H1 (cell line): ENCODE results near the gene UPF2. TPM values are rescaled to one million over a fixed set of nuclear protein-coding genes. Genes with fewer than 3 reads are reported as not detected.

ENCODE experiments used
- CTCF ChIA-PET: fragments of 300-600 bp; sonication (Branson Sonifier 250); formaldehyde crosslinking; loops from one replicate; lab custom pipeline; 2021; ENCODE audit not compliant: partially characterized antibody; lab: Charles Lee
- POLR2A ChIA-PET: fragments of 300-600 bp; sonication (Branson Sonifier 250); formaldehyde crosslinking; loops from one replicate; lab custom pipeline; 2021; ENCODE audit warnings: inconsistent platforms; ENCODE audit not compliant: partially characterized antibody; lab: Charles Lee
- DNase-seq, 2 experiments: peaks; one replicate each; pipeline versions ENCODE4 v3.0.0 to v3.0.0-alpha.2; 2010 to 2022; ENCODE audit warnings: low spot score in 2 of 2, low read depth in 1 of 2, mixed read lengths in 1 of 2
- FAIRE-seq: peaks from 2 replicates; lab custom pipeline; 2011; peaks lifted over from hg19 to GRCh38; lab: Jason Lieb, UNC
- H2AFZ ChIP-seq: 2 replicates; pipeline ENCODE4 v1.8.1; 2012; ENCODE audit warnings: low read length, inconsistent platforms
- H2AK5ac ChIP-seq: 2 replicates; pipeline ENCODE4 v1.6.1; 2013; ENCODE audit warnings: low read depth, low read length
- H2BK120ac ChIP-seq: replicated peaks from 2 replicates; pipeline ENCODE3; 2013; ENCODE audit warnings: low read depth, low read length, inconsistent platforms
- H2BK12ac ChIP-seq: 2 replicates; pipeline ENCODE4 v1.6.1; 2013; ENCODE audit warnings: low read depth, low read length
- H2BK15ac ChIP-seq: 2 replicates; pipeline ENCODE4 v1.6.1; 2013; ENCODE audit warnings: low read length
- H2BK20ac ChIP-seq: 2 replicates; pipeline ENCODE4 v1.6.1; 2013; ENCODE audit warnings: low read length
- H2BK5ac ChIP-seq: 2 replicates; pipeline ENCODE4 v1.6.1; 2013; ENCODE audit warnings: low read depth, low read length
- H3K14ac ChIP-seq: 2 replicates; pipeline ENCODE4 v1.6.1; 2013; ENCODE audit warnings: inconsistent platforms; ENCODE audit not compliant: insufficient read length
- H3K18ac ChIP-seq: 2 replicates; pipeline ENCODE4 v1.6.1; 2013; ENCODE audit warnings: low read length; ENCODE audit errors: extremely low read depth
- H3K23ac ChIP-seq: 2 replicates; pipeline ENCODE4 v1.6.1; 2013; ENCODE audit warnings: inconsistent platforms; ENCODE audit not compliant: insufficient read length
- H3K23me2 ChIP-seq: 2 replicates; pipeline ENCODE4 v1.6.1; 2013; ENCODE audit warnings: low read depth, low read length
- H3K27ac ChIP-seq: 2 replicates; pipeline ENCODE4 v1.6.1; 2011; ENCODE audit warnings: low read depth, low read length, inconsistent platforms
- H3K27me3 ChIP-seq, 4 experiments: replicated peaks in 1 of 4; 1 replicate in 1 of 4; 2 replicates in 3 of 4; pipeline versions ENCODE4 v1.6.1 to v1.8.1; 2011 to 2013; ENCODE audit warnings: low read length in 3 of 4, mild to moderate bottlenecking in 3 of 4, inconsistent platforms in 2 of 4, mixed read lengths in 2 of 4, moderate library complexity in 1 of 4; ENCODE audit not compliant: control insufficient read depth in 3 of 4, insufficient read depth in 3 of 4; ENCODE audit errors: extremely low read depth in 1 of 4
- H3K36me3 ChIP-seq, 4 experiments: 2 replicates each; pipeline versions ENCODE4 v1.6.1 to v1.8.1; 2011 to 2013; ENCODE audit warnings: mild to moderate bottlenecking in 4 of 4, low read length in 3 of 4, moderate library complexity in 2 of 4, control low read depth in 1 of 4, inconsistent platforms in 1 of 4; ENCODE audit not compliant: insufficient read depth in 4 of 4, control insufficient read depth in 2 of 4
- H3K4ac ChIP-seq: replicated peaks from 2 replicates; pipeline ENCODE3; 2013; ENCODE audit warnings: low read length, low read depth, mixed read lengths, inconsistent platforms; ENCODE audit not compliant: insufficient read length
- H3K4me1 ChIP-seq, 4 experiments: replicated peaks in 1 of 4; 1 replicate in 1 of 4; 2 replicates in 3 of 4; pipeline versions ENCODE4 v1.6.1 to v1.8.1; 2011 to 2013; ENCODE audit warnings: low read length in 3 of 4, inconsistent platforms in 2 of 4, mixed read lengths in 1 of 4; ENCODE audit not compliant: insufficient read depth in 4 of 4, control insufficient read depth in 3 of 4
- H3K4me2 ChIP-seq, 2 experiments: 2 replicates each; pipeline versions ENCODE4 v1.6.1 to v1.8.1; 2011 to 2013; ENCODE audit warnings: low read depth in 2 of 2, low read length in 2 of 2, control low read depth in 1 of 2, inconsistent platforms in 1 of 2, mild to moderate bottlenecking in 1 of 2; ENCODE audit not compliant: insufficient read depth in 1 of 2
- H3K4me3 ChIP-seq, 4 experiments: fragments of 200-600, 300-600 bp in 1 of 4; sonication (generic), shearing (Covaris generic), sonication (Bioruptor Twin) in 1 of 4; 2 replicates each; pipeline versions ENCODE4 v1.5.1 to v1.8.1; 2011 to 2016; ENCODE audit warnings: low read length in 4 of 4, low read depth in 3 of 4, control low read depth in 2 of 4, inconsistent platforms in 2 of 4, mild to moderate bottlenecking in 2 of 4, mixed read lengths in 1 of 4, moderate library complexity in 1 of 4; ENCODE audit not compliant: insufficient read depth in 2 of 4; ENCODE audit errors: extremely low read depth in 1 of 4
- H3K56ac ChIP-seq: replicated peaks from 2 replicates; pipeline ENCODE3; 2013; ENCODE audit warnings: low read depth, mild to moderate bottlenecking, mixed read lengths, low read length, inconsistent platforms; ENCODE audit not compliant: insufficient read length
- H3K79me1 ChIP-seq: 2 replicates; pipeline ENCODE4 v1.6.1; 2013; ENCODE audit warnings: low read depth, low read length, control low read depth
- H3K79me2 ChIP-seq, 2 experiments: 2 replicates each; pipeline versions ENCODE4 v1.6.1 to v1.8.1; 2012 to 2013; ENCODE audit warnings: low read length in 2 of 2, mild to moderate bottlenecking in 2 of 2, inconsistent platforms in 1 of 2; ENCODE audit not compliant: insufficient read depth in 2 of 2, control insufficient read depth in 1 of 2
- H3K9ac ChIP-seq, 4 experiments: replicated peaks in 1 of 4; 1 replicate in 1 of 4; 2 replicates in 3 of 4; pipeline versions ENCODE4 v1.6.1 to v1.8.1; 2011 to 2013; ENCODE audit warnings: low read depth in 3 of 4, low read length in 3 of 4, control low read depth in 2 of 4, mild to moderate bottlenecking in 2 of 4, moderate library complexity in 2 of 4, inconsistent platforms in 1 of 4; ENCODE audit errors: extremely low read depth in 1 of 4
- H3K9me3 ChIP-seq, 2 experiments: 2 replicates each; pipeline versions ENCODE4 v1.6.1 to v1.8.1; 2012 to 2013; ENCODE audit warnings: mild to moderate bottlenecking in 2 of 2, moderate library complexity in 2 of 2, control low read depth in 1 of 2, inconsistent platforms in 1 of 2, low read depth in 1 of 2, low read length in 1 of 2, mixed read lengths in 1 of 2; ENCODE audit not compliant: insufficient read depth in 2 of 2
- H4K20me1 ChIP-seq, 2 experiments: replicated peaks in 1 of 2; 2 replicates each; pipeline versions ENCODE3 to v1.8.1; 2011 to 2013; ENCODE audit warnings: inconsistent platforms in 2 of 2, low read length in 2 of 2, mild to moderate bottlenecking in 1 of 2; ENCODE audit not compliant: insufficient read depth in 2 of 2, control insufficient read depth in 1 of 2
- H4K5ac ChIP-seq: 2 replicates; pipeline ENCODE4 v1.6.1; 2013; ENCODE audit warnings: low read length, low read depth, mixed read lengths, inconsistent platforms; ENCODE audit not compliant: insufficient read length
- H4K8ac ChIP-seq: 2 replicates; pipeline ENCODE4 v1.8.0; 2013; ENCODE audit warnings: mild to moderate bottlenecking, moderate library complexity, low read length, inconsistent platforms; ENCODE audit not compliant: insufficient read depth; ENCODE audit errors: extremely low read depth
- H4K91ac ChIP-seq: replicated peaks from 2 replicates; pipeline ENCODE3; 2013; ENCODE audit warnings: low read length, mixed read lengths, inconsistent platforms; ENCODE audit not compliant: insufficient read length
- ATF3 ChIP-seq: IDR thresholded peaks from 2 replicates; pipeline ENCODE4 v1.6.1; 2011; ENCODE audit warnings: low read depth, mild to moderate bottlenecking, low read length; ENCODE audit not compliant: insufficient read depth
- BACH1 ChIP-seq: IDR thresholded peaks from 2 replicates; pipeline ENCODE4 v1.6.1; 2012; ENCODE audit warnings: low read length, improper control_type of control experiment
- BRCA1 ChIP-seq: IDR thresholded peaks from 2 replicates; pipeline ENCODE4 v1.6.1; 2012; ENCODE audit warnings: low read depth, low read length, improper control_type of control experiment
- CBX5 ChIP-seq: fragments of 300-800, 300-1000 bp; sonication (generic); IDR thresholded peaks from 2 replicates; pipeline ENCODE4 v1.7.1; 2016; ENCODE audit warnings: antibody characterized with exemption, low read length, low read depth
- CHD2 ChIP-seq: IDR thresholded peaks from 2 replicates; pipeline ENCODE4 v1.6.1; 2012; ENCODE audit warnings: low read length, improper control_type of control experiment
- MAX ChIP-seq: IDR thresholded peaks from 2 replicates; pipeline ENCODE4 v1.6.1; 2012; ENCODE audit warnings: inconsistent platforms
- RAD21 ChIP-seq, 2 experiments: IDR thresholded peaks in 1 of 2; conservative IDR thresholded peaks in 1 of 2; 2 replicates each; pipeline ENCODE4 v1.6.1; 2011; ENCODE audit warnings: low read depth in 2 of 2, low read length in 2 of 2, improper control_type of control experiment in 1 of 2, inconsistent platforms in 1 of 2, mild to moderate bottlenecking in 1 of 2, moderate library complexity in 1 of 2
- SP1 ChIP-seq: IDR thresholded peaks from 2 replicates; pipeline ENCODE4 v1.6.1; 2011; ENCODE audit warnings: low read depth, low read length
- TAF7 ChIP-seq: optimal IDR thresholded peaks from 2 replicates; pipeline ENCODE3; 2011; ENCODE audit warnings: low read depth, mild to moderate bottlenecking, inconsistent platforms, low read length, moderate library complexity, borderline replicate concordance
- TEAD4 ChIP-seq: IDR thresholded peaks from 2 replicates; pipeline ENCODE4 v1.6.1; 2012; ENCODE audit warnings: low read depth, low read length, inconsistent platforms, mixed read lengths
- WGBS, 2 experiments: shearing (Covaris generic) in 1 of 2; methylation state at CpG; one replicate each; pipeline versions ENCODE4 v1.1.6 to v1.1.7; 2013 to 2015; ENCODE audit warnings: low lambda C conversion rate in 2 of 2, mixed read lengths in 2 of 2, inconsistent platforms in 1 of 2, low coverage in 1 of 2, missing lambda C conversion rate in 1 of 2; ENCODE audit not compliant: insufficient replicate concordance in 2 of 2, insufficient coverage in 1 of 2, insufficient read length in 1 of 2; ENCODE audit errors: extremely low coverage in 1 of 2, missing lambda C conversion rate in 1 of 2; 5-methylcytosine and 5-hydroxymethylcytosine counted together
- polyA plus RNA-seq, 7 experiments: library from polyadenylated mRNA; depleted of rRNA in 3 of 7; stranded (reverse) in 5 of 7; unstranded in 2 of 7; fragments of >200 nt in 5 of 7; fragments of 200-250 nt in 2 of 7; gene quantifications; 1 replicate in 5 of 7; 2 replicates in 1 of 7; 4 replicates in 1 of 7; pipeline versions ENCODE4 v1.2.1 to v1.2.3, GENCODE V29; 2011 to 2013; ENCODE audit warnings: missing spikeins in 2 of 7, mixed read lengths in 2 of 7
- total RNA-seq: library from RNA; stranded (reverse); fragmentation: NEBNext Ultra II Directional; extraction: Animal tissue kit (Norgen Biotek cat#: 25700); gene quantifications from 2 replicates; pipeline ENCODE4 v1.2.1, GENCODE V29; 2021

The UPF2 gene
- total and polyA plus RNA-seq, 2 of the 8 experiments (the other 6 are each of a cell fraction or from before 2014, with no cell fraction given), result 6.2 to 32.8 TPM

- H3K27ac ChIP-seq, result no peak overlapping the region
- ChIA-PET CTCF (interaction anchor here (0.6 to 2.9 kb wide), 47 partner anchors 9 to 481 kb away, joined by 3 to 32 read pairs (median 4); no protein-coding TSS in a partner anchor), POLR2A (interaction anchor here (0.5 kb wide), 1 partner anchor 598 kb away, joined by 3 read pairs; no protein-coding TSS in a partner anchor)
- H3K9me3 ChIP-seq, result no peaks in the 10 kb centered on the region
- no peaks in the 10 kb centered on the region for H3K23me2 ChIP-seq
- H3K18ac ChIP-seq, result no peak overlapping the region
- H3K23ac ChIP-seq, result no peak overlapping the region
- H2BK12ac ChIP-seq, result no peak overlapping the region
- no peak overlapping the region for H2AK5ac ChIP-seq
- H3K9ac ChIP-seq, result no peak overlapping the region
- peak; percentile 27 to 84 for DNase-seq
- H4K20me1 ChIP-seq, result peaks cover 0 to 3% of the 10 kb centered on the region in 2 experiments
- peaks cover 0 to 11% (median 4%) of the 10 kb centered on the region in 4 experiments; a peak in 4 of 8 replicates for H3K36me3 ChIP-seq
- no peaks in the 10 kb centered on the region for H3K79me2 ChIP-seq
- H4K91ac ChIP-seq, result no peak overlapping the region
- no peak overlapping the region for H3K4me3 ChIP-seq
- H3K27me3 ChIP-seq, result no peaks in the 10 kb centered on the region
- no peaks in the 10 kb centered on the region for H3K79me1 ChIP-seq
- no peak overlapping the region for H2BK120ac ChIP-seq
- H3K56ac ChIP-seq, result no peak overlapping the region
- H4K5ac ChIP-seq, result no peak overlapping the region
- H2BK5ac ChIP-seq, result no peak overlapping the region
- H2AFZ ChIP-seq, result no peak overlapping the region
- H3K4me2 ChIP-seq, result no peak overlapping the region
- 56% methylated on average over 7 of the region's 7 CpGs; no CpG with 5 or more reads in 1 of the 2 experiments for WGBS, 2 experiments
- H3K4me1 ChIP-seq, result no peaks in the 10 kb centered on the region
- no peak overlapping the region for H2BK15ac ChIP-seq
- H4K8ac ChIP-seq, result no peak overlapping the region
- FAIRE-seq, result peak; percentile 99
- H2BK20ac ChIP-seq, result no peak overlapping the region
- no peak overlapping the region for H3K14ac ChIP-seq
- H3K4ac ChIP-seq, result no peak overlapping the region
- TF ChIP-seq TAF7 (no peak), MAX (no peak), RAD21 (IDR thresholded peaks at IDR 0.05 in 1 of 2, conservative IDR thresholded peaks at IDR 0.05 in 1 of 2; ENCODE audit: low read depth in 2 of 2, low read length in 2 of 2) (peak; percentile 96), ATF3 (no peak), SP1 (no peak), CHD2 (0 out of 2 replicates have a peak, but pooled peaks have one; percentile 9), BRCA1 (no peak), BACH1 (no peak), CBX5 (no peak), TEAD4 (0 out of 2 replicates have a peak, but pooled peaks have one; percentile 49)
Observed at GRCh38 chr10:11986593-11987216, 55.9 kb downstream of the UPF2 start.
